ENCODE measurements around the gene KDM5B.

The KDM5B gene

DNA sequence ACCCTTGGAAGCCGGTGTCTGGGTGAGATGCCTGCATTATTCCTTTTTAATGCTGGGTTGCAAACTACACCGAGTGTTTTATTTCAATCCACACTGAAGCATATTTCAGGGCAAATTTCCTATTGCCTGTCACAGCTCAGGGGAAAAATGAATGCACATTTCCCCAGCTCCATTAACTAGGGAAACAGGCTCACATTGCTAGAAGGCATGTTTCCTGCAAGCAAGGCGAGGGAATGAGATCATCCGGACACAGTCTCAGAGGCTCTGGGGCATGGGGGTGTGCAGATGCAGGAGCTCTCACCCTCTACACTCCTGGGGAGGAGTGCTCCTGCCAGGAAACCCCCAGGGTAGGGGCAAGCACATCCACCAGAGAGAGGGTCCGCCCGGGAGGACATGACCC is 122.6 kb downstream of the KDM5B start:
- no peak for DNase-seq (ENCODE audit: low read depth)

DNA sequence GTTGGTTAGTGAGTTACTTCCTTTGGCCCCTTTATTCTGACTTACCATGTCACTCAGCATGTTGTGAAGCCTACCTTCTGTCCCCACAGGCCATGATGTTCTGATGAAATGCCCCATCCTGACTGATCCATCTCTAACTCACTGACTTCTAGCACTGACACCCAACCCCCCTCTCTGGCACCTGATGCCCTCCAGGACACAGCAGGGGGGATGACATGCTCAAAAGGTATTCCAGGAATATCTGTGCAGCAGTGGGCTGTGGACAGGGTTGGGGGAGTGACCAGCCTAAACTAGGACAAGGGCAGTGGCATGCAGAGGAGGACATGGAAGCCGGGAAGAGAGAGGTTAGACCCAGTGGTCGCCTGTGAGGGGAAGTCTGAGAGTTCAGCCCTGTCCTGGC is 123.5 kb downstream of the KDM5B start:
- DNase-seq (ENCODE audit: low read depth), result no peak

DNA sequence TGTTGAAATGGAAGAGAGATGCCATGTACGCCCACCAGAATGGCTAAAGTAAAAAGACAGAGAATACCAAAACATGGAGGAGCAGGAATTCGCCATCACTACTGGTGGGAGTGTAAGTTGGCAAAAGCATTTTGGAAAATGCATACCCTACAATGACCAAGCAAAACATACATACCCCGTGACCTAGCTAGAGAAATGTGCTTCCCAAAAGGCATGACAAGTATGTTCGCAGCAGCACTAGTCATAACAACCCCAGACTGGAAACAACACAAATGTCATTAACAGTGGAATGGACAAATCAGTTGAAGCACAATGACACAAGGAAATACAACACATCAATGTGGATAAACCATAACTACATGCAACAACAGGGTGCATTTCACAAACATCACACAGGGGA is 125.2 kb downstream of the KDM5B start:
- no peak for DNase-seq (ENCODE audit: low read depth)

DNA sequence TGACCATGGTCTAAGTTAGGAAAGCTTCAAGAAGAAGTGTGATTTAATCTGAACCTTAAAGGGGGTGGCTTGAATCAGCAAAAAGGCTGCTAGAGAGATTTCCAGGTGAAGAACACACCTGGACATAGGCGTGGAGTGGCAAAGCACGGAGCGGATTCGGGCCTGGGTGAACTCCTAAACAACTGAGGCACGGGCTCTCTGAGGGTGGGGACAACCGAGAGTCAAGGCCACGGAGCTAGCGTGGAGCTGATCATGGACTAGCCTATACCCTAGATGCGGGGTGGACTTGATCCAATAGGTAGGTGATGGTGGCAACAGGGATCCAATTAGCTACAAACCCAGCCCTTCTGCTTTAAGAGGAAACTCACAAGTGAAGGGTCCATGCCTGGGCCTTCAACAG is 125.7 kb downstream of the KDM5B start:
- no peak for DNase-seq (ENCODE audit: low read depth)

DNA sequence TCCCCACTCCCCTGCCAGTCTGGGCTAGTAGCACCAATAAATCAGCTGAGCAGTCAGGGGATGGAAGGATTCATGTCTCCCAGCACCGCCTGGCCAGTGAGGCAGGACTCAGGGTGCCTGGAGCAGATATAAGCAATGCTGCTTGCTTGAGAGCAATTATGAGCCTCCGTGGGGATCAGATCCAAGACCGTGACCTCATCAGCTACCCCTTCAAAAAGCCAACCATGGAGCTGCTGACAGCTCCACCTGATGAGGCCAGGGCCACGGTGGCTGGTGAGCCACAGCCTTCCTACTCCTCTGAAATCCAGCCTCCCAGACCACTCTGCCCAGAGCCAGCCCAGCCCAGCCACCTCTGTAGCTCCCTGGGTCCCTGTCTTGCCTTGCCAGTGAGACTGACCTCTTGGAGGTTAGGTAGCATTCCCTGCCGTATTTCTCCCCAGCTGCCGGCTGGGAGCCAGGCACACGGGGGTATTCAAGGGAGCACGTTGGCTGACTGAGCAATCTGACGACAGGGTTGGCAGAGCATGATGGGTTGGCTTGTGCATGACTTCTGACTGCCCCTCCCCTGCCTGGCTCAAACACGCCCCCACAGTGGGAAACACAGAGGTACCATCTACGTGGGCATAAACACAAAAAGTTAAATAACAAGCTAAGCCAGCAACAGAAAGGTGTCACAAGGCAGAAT is 126.3 kb downstream of the KDM5B start:
- DNase-seq (ENCODE audit: low read depth), result no peak

DNA sequence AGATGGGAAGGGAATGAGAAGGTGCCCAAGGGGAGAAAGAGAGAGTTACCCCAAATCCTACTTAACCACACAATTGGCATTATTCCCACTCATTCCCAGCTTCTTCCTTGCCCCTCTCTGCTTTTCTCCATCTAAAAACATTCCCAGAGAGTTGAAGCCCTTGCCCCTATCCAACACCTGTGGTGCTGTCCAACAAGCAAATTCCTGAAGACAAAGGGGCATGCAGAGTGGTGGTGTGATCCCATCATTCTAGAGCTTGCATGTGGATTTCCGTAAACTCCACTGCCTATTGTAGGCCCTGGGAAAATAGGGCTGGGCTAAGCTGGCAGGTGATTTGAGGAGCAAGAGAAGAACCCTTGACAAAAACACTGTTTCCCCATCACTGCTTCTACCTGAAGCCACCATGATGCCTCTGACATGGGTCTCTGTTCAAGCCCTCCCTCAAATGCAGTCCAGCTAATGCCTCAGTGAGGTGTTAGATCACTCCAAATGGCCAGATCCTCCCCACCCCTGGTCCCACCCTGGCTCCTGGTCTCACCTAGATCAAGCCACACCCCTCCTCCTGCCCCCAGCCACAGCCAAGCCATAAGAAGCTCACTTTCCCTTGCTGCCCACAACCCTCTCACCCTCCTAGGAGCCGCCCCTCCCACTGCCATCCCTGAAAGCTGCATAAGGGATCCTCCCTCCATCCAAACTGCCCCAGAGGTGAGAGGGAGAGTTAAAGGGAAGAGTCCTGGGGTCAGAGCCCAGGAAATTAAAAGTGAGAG is 127.5 kb downstream of the KDM5B start:
- no peak for DNase-seq (ENCODE audit: low read depth)

DNA sequence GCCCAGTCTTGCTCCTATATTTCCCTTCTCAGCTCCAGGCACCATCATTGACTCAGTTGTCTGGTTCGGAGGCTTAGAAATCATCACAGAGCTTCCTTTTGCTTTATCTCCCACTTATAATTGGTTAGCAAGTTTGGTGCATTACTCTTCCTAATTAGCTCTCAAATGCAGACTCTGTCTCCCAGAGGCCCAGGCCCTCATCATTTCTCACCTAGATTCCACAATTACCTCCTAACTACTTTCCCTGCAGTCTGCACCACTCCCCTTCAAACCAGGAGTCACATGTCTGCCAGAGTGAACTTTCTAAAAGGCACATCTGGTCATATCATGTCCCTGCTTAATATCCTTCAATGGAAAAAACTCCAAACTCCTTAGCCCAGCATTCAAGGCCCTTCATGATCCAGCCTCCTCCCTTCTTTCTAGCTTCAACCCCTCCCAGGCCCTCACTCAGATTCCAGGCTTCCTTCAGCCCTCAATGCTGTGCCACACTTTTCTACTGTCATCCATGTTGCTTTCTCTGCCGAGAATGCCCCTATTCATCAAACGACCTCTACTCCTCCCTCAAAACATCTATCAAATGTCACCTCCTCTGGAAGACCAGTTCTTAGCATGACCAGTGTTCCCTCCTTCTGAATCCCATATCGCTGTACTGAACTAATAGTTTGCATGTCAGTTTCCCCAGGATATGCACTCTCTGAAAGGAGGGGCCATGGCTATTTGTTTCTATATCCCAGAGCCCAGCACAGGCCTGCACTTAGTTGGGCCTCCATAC is 128.6 kb downstream of the KDM5B start:
- no peak for DNase-seq (ENCODE audit: low read depth)

DNA sequence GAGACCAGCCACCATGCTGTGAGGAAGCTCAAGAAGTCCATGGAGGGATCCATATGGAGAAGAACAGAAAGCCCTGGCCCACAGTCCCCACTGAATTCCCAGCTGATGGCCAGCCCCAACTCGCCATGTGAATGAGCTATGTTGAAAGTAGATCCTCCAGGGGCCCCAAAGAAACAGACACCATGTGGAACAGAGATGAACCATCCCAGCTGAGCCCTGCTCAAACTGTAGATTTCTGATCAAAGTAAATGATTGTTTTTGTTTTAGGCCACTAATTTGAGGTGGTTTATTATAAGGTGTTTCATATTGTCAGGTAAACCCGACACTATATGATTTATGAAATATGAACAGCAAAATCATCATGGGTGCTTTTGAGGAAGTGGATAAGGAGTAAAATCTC is 130.8 kb downstream of the KDM5B start:
- no peak for DNase-seq (ENCODE audit: low read depth)
